NCI-H1105 (cell line): Measurements from ENCODE around the gene NKAIN1.
"Not testable (repeated sequence)": the region's sequence is repeated elsewhere in the genome, so short reads cannot be mapped to it uniquely, and the experiment has no call there.

Experiments used
- DNase-seq: peaks from one replicate; lab custom pipeline; 2025; lab: John Stamatoyannopoulos, UW

NKAIN1 gene

GRCh38 chr1:31154000-31154631, 85.6 kb downstream of the NKAIN1 start:
- no peak for DNase-seq

- DNase-seq, result no peak
Measured at GRCh38 chr1:31153423-31153822, 86.3 kb downstream of the NKAIN1 start.

GRCh38 chr1:31152181-31152795, 87.4 kb downstream of the NKAIN1 start:
- DNase-seq, result no peak

GRCh38 chr1:31151402-31151801, 88.3 kb downstream of the NKAIN1 start:
- DNase-seq, result no peak

GRCh38 chr1:31148409-31148808, 91.3 kb downstream of the NKAIN1 start:
- no peak for DNase-seq

- no peak for DNase-seq
Measured at GRCh38 chr1:31145648-31146047, 94.0 kb downstream of the NKAIN1 start.

GRCh38 chr1:31144442-31144841, 95.2 kb downstream of the NKAIN1 start:
- no peak for DNase-seq

- DNase-seq, result no peak
Measured at GRCh38 chr1:31143455-31143854, 96.2 kb downstream of the NKAIN1 start.

- DNase-seq, result no peak
Measured at GRCh38 chr1:31142406-31142805, 97.3 kb downstream of the NKAIN1 start.

- no peak for DNase-seq
Measured at GRCh38 chr1:31140299-31140698, 99.4 kb downstream of the NKAIN1 start.

- DNase-seq, result not testable (repeated sequence)
Measured at GRCh38 chr1:31138797-31139521, 100.7 kb downstream of the NKAIN1 start.

- not testable (repeated sequence) for DNase-seq
Measured at GRCh38 chr1:31137873-31138272, 101.8 kb downstream of the NKAIN1 start.

GRCh38 chr1:31135973-31136600, 103.6 kb downstream of the NKAIN1 start:
- no peak for DNase-seq

- no peak for DNase-seq
Measured at GRCh38 chr1:31133368-31133767, 106.3 kb downstream of the NKAIN1 start.
